Stimulated activated CD4-positive, alpha-beta T cell treated with anti-CD3 and anti-CD28 coated beads, Interleukin-4, amount 100 ng/mL, for 24 hours (primary cell): ENCODE results near the gene NAPB.

ENCODE experiments used
- DNase-seq: peaks from one replicate; pipeline ENCODE4 v3.0.0-alpha.2; 2020

NAPB gene

DNA sequence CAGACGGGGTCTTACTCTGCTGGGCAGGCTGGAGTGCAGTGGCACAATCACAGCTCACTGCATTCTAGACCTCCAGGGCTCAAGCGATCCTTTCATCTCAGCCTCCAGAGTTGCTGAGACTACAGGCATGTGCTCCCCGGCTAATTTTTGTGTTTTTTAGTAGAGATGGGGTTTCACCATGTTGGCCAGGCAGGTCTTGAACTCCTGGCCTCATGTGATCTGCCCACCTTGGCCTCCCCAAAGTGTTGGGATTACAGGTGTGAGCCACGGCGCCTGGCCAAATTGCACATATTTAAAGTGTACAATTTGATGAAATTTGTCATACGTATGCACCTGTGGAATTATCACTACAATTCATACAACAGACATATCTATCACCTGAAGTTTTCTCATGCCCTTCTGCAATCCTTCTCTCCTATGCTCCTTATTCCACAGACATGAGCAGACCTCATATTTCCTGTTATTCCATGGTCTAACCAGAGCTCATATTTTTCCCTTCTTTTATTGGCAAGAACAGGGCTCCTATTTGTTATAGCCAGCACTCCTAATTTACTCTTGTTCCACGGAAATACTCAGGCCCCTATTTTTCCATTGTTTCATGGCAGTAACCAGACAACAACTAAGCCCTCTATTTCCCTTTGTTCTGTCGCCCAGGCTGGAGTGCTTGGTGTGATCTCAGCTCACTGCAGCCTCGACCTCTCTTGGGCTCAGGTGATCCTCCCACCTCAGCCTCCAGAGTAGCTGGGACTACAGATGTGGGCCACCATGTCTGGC is 16.0 kb upstream of the NAPB start:
- DNase-seq = no peak

DNA sequence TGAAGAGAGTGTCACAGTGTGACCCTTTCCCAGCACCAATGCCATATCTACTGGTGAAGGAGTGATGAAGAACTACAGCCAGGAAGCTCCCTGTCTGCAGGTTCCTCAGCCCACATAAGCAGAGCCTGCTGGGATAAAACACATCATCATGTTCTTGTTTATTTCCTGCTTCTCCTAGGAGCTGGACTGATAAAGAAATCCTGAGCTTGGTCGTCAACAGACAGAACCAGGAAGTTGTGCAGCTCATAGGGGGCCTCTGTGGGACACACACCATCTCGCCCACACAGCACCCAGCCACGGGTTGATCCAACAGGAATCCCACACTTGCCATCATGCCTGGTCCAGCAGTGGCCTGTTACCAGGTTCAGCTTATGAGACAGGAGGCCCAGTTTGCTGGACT is 15.4 kb upstream of the NAPB start:
- DNase-seq = no peak

DNA sequence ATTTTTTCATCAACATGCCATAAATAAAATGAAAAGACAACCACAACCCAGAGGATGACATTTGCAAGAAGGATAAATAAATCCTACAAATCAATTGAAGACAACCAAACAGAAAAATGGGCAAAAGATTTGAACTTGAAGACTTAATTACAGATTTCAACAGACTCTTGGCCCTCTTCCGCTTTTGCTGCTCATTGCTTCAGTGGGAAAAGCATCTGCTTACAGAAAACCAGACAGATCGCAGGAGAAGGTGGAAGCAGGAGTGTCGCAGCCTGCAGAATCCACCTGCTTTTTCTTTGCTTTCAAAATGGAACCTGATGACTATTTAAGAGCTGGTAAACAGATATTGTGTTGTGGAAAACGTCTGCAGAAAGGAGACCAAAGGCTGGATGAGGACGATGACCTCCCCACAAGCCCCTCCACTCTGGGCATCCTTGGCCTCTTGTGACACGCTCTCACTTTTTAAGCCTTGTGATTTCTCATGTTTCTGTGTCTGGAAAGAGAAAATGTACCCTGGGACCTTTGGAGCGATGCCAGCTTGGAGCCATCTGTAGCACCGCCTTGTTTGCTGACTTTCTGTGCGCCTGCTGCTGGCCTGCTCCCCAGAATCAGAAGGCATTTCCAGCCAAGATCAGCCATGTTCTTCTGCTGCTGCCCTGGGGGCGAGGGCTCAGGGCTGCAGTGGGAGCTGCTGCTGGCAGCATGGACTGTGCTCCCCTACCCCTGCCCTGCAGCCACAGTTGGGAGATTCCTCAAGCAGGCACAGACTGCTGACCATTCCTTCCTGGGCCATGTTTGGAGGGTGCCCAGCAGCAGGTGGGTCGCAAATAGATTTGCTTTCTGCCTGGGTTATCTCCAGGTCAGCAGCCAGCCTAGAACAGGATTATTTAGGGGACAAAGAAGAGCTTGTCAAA is 14.6 kb upstream of the NAPB start:
- DNase-seq = no peak

DNA sequence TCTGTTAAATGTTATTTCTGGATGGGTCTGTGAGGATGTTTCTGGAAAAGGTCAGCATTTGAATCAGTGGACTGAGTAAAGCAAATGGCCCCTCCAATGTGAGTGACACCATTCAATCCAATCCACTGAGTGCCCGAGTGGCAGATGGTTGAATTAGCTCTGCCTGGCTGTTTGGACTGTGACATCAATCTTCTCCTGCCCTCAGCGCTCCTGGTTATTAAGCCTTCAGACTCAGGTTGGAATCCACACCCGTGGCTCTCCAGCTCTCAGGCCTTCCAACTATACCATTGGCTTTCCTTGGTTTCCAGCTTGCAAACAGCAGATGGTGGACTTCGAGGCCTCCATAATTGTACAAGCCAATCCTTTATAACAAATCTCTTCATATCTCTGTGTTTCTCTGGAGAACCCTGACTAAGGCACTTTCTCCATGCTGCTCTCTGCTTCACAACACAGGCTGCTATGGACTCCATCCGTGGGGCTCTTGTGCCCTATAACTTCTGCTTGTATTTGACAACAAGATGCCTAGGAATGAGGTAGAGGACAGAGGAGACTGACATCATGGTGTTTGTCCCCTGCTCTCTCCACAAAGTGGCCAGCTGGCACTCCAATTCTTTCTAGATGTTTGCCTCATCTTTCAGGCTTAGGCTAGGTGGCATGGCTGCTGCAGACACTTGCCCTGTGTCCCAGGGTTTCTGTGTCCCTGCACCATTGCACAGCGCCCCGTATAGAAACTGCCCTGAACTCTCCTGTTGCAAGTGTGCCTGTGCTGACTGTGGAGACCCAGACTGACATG is 13.4 kb upstream of the NAPB start:
- DNase-seq = no peak

DNA sequence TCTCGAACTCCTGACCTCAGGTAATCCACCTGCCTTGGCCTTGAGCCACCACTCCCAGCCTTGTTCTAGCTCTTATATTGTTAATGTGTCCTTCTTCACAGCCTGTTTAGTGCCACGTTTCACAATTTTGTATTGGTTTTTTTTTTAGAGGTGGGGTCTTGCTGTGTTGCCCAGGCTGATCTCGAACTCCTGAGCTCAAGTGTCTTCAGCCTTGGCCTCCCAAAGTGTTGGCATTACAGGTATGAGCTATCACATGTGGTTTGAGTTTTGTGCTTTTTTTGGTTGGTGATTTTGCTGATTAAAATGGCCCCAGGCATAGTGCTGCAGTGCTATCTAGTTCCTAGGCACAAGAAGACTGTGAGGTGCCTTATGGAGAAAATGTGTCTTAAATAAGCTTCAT is 12.3 kb upstream of the NAPB start:
- no peak for DNase-seq

DNA sequence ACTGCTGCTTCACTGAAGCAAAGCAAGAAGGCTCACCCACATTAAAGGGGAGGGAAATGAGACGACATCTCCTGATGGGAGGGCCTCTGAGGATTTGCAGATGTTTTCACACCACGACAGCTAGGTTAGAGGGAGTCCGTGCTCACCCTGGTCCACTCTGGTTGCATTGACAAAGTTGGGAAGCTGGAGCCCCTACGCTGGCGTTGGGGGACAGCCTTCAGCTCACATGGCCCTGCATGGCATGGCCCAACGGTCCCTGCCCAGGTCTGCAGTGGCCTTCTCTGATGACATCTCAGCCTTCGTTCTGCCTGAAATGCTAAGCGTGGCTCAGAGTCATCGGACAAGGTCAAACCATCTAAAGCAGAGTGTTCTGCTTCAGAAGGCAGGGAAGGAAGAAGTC is 3.8 kb upstream of the NAPB start:
- DNase-seq = no peak

DNA sequence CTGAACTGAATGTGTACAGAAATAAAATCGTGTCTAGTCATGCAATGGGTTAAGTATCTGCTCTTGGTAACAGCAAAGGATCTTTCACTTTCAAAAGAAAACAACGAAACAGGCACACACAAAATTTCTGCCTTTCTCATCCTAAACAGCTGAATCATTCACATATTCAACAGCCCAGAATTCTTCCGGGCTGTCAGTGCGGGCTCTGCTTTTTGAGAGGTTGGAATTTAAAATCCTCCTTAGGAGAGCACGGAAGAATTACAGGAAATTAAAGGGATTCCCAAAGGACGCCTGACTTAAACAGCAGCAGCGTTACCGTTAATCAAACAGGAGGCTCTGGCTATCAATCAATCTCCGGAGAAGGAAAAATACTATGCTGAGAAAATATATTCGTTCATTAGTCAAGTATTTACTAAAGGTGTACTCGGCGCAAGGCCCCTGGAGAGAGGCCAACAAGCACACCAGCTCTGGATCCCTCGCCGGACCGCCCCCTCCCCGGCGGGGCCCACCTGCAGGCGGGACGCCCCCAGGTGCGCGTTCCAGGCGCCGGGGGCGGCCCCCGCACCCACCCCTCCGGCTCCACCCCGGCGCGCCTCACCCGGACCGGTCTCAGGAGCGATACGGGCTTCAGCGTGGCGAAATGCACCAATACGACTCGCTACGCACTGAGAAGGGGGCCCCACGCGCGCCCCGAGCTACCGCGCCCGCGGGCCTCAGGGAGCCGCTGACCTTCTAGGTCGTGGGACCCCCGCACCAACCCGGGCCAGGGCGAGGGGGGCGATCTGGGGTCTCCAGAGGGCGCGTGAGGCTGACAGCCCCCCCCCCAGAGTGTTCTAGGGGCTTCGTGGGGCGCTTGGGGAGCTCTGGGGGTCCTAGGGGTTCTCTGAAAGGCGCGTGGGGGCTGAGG is 1.0 kb downstream of the NAPB start:
- DNase-seq = peak; percentile 53

DNA sequence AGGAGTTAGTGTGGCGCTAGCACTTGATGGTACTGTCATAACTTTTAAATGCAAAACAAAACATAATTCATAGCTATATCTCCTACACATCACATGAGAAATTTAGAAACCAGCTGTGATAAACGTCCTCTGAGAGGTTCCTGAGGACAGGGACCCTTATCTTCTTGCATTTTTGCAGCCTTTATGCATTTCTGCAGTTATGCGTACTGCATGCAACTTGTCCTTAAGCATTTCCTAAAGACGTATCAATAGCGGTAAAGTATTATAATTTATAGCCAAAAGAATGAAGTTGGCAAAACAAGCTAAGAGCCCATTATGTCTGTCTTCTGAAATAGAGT is 1.7 kb downstream of the NAPB start:
- DNase-seq = no peak

DNA sequence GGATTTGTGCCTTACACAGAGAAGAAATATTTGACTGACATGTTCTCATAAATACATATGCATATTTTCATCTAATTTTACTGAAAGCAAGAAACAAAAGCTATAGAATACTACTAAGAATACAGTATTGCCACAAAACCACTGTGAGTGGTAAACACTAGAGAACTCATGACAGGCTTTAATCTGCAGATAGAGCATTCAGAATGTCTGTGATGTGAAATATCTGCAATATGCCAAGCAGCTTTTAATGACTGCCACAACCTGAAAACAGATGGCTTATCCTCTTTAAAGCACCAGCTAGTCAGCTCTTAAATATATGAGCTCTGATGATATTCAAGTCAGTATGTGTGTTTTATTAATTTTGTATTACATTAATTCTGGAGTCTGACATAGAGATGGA is 3.4 kb downstream of the NAPB start:
- DNase-seq = no peak

DNA sequence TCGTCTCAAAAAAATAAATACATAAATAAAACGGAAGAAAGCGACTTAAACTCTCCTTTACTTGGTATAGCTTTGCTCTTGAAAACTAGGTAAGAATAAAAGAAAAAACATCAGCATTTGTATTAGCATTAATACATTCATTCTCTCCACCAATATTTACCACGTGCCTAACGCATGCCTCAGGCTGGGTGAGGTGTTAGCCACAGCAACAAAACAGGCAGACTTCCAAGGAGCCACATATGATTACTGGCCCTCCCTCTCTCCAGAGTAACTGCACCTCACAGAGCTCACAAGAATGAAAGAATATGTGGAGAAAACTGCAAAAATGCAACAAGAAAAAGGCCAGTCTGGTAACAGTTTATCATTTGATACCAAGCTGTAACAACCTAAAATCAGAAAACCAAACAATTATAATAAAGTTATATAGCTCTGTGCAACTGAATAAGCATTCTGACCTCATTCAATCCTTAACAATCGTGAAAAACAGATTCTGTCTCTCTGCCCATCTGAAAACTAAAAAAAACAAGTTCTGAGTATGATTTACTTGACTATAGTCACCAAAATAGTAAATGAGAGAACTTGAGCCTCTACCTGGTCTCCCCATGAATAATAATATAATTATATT is 5.2 kb downstream of the NAPB start:
- DNase-seq = no peak

DNA sequence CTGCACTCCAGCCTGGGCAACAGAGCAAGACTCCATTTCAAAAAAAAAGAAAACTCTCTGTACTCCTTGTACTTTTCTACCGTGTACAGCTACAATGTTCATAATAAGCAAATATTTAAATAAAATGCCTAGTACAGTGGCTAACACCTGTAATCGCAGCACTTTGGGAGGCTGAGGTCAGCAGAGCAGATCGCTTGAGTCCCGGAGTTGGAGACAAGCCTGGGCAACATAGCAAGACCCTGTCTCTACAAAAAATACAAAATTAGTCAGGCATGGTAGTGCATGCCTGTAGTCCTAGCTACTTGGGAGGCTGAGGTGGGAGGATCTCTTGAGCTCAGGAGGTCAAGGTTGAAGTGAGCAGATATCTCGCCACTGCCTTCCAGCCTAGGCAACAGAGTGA is 5.7 kb downstream of the NAPB start:
- DNase-seq = no peak

DNA sequence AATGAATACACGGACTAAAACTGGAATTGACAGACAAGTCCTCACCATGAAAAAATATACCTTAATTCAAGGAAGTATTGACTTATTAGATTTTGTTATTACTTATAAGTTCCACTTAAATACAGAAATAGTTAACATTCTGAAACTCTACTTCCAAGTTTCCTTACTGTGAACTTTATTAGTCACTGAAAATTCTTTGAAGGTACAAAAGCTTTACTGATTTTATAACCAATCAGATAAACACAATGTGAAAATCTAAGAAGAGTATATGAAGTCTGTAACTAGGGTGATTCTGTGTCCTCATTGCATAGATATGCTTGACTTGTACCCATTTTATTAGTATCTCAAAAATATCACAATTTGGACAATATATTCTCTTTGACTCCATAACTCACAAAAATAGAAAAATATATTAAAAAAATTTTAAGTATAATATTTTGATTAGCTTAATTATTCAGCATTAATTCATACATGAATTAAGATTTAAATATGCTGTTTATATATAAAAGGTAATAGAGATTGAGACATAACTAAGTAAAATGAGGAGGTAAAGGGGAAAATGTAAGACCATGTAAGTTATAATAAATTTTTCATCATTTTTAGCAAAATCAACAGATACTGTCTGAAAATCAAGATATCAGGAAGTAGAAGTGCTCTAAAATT is 6.6 kb downstream of the NAPB start:
- no peak for DNase-seq

DNA sequence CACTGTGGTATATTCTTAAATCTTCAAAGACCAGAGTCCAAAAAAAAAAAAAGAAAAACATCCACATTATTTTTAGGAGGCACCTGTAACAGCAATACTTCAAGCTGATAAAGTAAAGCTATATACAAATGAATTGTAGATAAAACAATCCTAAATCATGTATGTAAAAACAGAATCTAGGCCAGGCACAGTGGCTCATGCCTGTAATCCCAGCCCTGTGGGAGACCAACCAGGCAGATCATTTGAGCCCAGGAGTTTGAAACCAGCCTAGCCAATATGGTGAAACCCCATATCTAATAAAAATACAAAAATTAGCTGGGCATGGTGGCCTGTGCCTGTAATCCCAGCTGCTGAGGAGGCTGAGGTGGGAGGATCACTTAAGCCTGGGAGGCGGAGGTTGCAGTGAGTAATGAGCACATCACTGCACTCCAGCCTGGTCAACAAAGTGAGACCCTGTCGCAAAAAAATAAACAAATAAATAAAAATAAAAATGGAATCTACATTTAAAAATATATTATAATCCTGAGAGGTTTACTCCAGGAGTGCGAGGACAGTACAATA is 7.3 kb downstream of the NAPB start:
- DNase-seq = no peak

DNA sequence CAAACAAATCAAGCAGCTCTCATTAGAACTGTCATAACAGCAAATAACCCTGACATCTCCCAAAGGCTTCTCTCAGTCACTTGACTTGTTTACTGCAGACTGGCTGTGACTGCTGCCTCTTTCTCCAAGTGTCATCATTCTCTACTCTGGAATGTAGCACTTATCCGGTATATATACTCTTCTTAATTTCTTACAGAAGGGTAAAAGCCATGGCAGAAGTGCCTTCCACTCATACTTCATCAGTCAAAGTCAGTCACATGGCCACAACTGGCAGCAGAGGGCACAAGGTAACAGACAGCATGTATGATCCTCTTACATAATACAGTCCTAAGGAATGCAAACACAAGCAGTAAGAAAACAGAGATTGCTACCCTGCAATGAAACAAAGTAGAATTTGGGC is 9.3 kb downstream of the NAPB start:
- no peak for DNase-seq

DNA sequence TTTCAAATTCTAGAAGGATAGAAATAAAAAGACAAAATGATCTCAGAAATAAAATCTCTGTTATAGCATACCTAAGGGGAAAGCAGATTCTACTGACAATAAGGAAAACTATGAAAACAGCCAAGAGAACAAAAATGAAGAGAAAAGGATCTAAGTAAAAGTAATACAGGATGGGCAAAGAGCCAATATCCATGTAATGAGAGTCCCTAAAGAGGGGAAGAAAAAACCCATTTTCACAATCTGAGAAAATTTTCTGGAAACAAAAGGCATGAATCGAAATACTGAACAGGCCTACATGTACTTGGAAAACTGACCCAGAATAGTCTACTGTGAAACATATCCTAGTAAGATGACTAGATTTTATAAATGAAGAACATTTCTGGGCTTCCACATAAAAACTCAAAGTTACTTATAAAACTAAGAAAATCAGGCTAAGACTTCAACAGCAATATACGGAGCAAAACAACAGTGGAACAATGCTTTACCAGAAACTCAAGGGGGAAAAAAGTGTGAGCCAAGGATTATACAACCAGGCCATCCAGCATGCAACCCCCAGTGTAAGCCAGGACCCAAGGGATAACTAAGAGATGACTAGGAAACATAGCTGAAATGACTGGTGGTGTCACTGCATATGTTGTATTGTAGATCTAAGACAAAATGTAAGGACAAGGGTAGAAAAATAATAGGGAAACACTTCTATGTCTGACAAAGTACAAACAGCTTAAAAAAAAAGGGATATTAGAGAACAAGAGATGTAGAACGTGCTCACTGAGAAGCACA is 10.2 kb downstream of the NAPB start:
- DNase-seq = no peak

DNA sequence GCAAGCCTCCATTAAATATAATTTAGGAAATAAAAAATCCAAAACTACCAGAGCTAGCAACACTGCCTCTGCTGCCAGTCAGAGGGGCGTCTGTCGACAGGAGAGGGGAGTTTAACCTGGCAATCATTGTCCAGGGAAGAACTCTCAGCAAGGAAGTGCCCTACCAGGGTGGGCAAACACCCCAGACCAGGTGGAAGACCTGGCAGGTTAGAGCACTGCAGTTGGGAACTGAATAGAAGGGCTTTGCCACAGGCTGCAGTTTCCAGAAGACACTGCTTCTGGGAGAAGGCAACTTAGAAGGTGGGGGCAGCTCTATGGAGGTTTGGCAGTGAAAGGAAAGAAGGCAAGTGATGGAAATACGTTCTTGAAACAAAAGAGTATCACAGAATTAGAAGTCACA is 11.5 kb downstream of the NAPB start:
- no peak for DNase-seq

DNA sequence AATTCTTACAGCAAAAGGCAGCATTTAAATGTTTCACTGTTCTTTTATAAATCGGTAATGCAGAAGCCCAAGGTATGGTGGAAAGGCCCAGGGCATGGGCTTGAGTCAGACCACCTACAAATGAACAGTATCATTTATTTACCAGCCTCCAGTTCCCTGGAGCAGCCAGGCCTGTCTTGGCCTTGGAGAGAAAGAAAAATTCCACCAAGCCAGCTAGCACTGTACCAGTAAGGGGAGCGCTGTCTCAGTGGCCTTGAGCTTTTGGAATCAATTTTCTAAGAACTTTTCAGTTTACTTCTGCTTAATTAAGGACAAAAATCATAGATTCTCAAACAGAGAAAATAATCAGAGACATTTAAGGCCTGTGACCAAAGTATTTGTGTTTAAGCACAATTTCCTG is 12.3 kb downstream of the NAPB start:
- DNase-seq = no peak

DNA sequence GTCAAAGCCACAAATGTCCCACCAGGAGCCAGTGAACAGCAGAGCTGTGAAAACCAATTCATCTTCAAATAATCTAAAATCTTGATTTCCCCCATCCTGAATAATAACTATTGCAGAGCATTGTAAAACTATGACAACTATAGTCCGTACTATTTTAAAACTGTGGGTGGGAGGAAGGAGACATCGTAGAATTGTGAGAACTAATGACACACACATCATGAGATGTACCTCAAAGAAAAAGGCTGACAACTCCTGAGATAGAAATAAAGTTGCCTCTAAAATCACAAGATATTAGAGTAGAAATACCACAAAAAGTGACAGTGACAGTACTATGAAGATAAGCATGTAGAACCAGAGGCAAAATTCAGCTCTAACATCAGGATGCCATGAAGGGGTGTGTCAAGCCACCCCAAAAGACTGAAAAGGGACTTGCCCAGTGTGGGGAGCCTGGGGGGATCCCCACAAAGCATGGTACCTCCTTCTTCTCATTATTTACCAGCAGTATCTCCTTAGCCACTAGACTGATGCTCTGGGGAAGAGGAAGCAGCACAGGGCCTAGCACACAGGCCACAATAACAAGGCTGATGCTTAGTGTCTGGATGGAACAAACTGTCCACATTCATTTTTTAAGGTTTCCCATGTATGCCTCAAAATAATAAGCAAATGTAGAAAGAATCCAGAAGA is 13.4 kb downstream of the NAPB start:
- no peak for DNase-seq

DNA sequence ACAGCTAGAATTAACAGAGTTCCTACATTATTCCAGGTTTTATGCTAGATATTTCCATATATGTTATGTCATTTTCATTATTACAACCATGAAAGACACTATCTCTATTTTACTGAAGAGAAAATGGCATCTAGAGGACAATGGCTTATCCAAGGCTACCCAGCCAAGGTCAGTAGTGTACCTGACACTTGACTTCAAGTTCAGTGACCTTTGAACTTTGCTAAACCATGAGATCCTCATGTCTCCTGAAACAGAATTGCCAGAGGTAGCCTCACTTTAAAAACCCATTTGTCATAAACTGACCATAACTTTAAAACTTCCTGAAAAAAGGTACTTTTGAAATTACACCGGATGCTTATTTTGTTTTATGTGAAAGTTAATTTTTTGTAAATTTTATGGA is 14.4 kb downstream of the NAPB start:
- DNase-seq = no peak

DNA sequence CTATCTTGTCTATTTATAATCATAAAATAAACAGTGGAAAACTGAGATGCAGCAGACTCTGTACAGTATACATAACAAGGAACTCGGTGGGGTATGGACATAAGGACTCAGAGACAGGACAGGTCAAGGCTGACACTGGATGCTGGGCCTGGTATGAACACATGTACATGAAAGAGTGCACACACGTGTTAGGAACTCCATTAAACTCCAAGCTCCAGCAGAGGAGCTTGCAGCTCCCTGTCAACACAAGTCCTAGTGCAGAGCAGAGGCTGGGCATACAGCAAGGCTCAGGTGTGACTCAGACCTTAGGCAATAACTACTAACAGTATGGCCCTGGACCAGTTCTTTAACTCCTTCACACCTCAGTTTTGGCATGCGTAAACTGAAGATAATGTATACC is 17.1 kb downstream of the NAPB start:
- no peak for DNase-seq
